ENCODE results near the gene SMCP. TPM values are rescaled to one million over a fixed set of nuclear protein-coding genes. Genes with fewer than 3 reads are reported as not detected.

The SMCP gene
- total RNA-seq (not detected in 2 replicates), polyA plus RNA-seq (not detected in 2 replicates), polyA minus RNA-seq (not detected in 2 replicates)
- not detected for total RNA-seq (2013)

- CTCF ChIA-PET: no interaction called here
- H3K9me3 Mint-ChIP-seq (ENCODE audit: insufficient read depth): no peaks in the 10 kb centered on the region
- no peak within 1 kb of the TSS for H3K4me2 ChIP-seq (replicated peaks; ENCODE audit: low read depth, low read length, poor library complexity, severe bottlenecking)
These were observed at the start of gene SMCP for GRCh38 chr1:152878042-152878441. Gene SMCP, plus strand, starts transcription at chr1:152878322. Its CDS starts 6,101 bp downstream, at chr1:152884423.

GRCh38 chr1:152836870-152837269 is 41.3 kb upstream of the SMCP start:
- POLR2A ChIA-PET: no interaction called here
- no peaks in the 10 kb centered on the region for H3K4me1 ChIP-seq (ENCODE audit: control insufficient read depth in 2 of 2, insufficient read depth in 2 of 2, low read length in 2 of 2)
- Mint-ChIP-seq H3K4me3 (no peak overlapping the region), H3K4me1 (no peaks in the 10 kb centered on the region), H3K27ac (no peak overlapping the region), H3K27me3 (peaks cover 14% of the 10 kb centered on the region), H3K9me3 (ENCODE audit: insufficient read depth) (no peaks in the 10 kb centered on the region)
- no peaks in the 10 kb centered on the region for H4K20me1 ChIP-seq (ENCODE audit: control insufficient read depth, insufficient read depth, low read length, poor library complexity, severe bottlenecking)
- no peak overlapping the region for H3K4me3 ChIP-seq (ENCODE audit: control extremely low read depth in 1 of 5, extremely low read depth in 1 of 5, insufficient read depth in 1 of 5, low read depth in 2 of 5, low read length in 4 of 5)
- H3K4me2 ChIP-seq (replicated peaks; ENCODE audit: low read depth, low read length, poor library complexity, severe bottlenecking): no peak overlapping the region
- CTCF ChIA-PET: no interaction called here
- WGBS (ENCODE audit: insufficient coverage): no CpG with 5 or more reads among the region's 2 CpGs
- no peaks in the 10 kb centered on the region for H3K27me3 ChIP-seq (replicated peaks in 1 of 4; ENCODE audit: control extremely low read depth in 1 of 4, control insufficient read depth in 3 of 4, insufficient read depth in 4 of 4, low read length in 3 of 4)
- intact Hi-C loops (cut with micrococcal nuclease): no loop called here
- ATAC-seq (ENCODE audit: low read depth) (no peak), DNase-seq (no peak)
- no peaks in the 10 kb centered on the region for H3K79me2 ChIP-seq (ENCODE audit: control insufficient read depth, insufficient read depth, low read length)
- TF ChIP-seq CTCF (IDR thresholded peaks at IDR 0.05) (no peak), EZH2 (IDR thresholded peaks at IDR 0.05; ENCODE audit: borderline replicate concordance, insufficient read depth, low read depth, low read length, poor library complexity, severe bottlenecking) (no peak)
- no peaks in the 10 kb centered on the region for H3K36me3 ChIP-seq (replicated peaks in 1 of 2; ENCODE audit: control extremely low read depth in 1 of 2, control insufficient read depth in 1 of 2, extremely low read depth in 1 of 2, insufficient read depth in 2 of 2, low read length in 1 of 2)
- H3K9me3 ChIP-seq (ENCODE audit: control extremely low read depth in 1 of 3, control insufficient read depth in 2 of 3, insufficient read depth in 1 of 3, low read length in 2 of 3): no peaks in the 10 kb centered on the region
- no peak overlapping the region for H2AFZ ChIP-seq (ENCODE audit: insufficient read depth, low read depth, low read length, poor library complexity, severe bottlenecking)
- H3K9ac ChIP-seq (ENCODE audit: low read length): no peak overlapping the region
- H3K27ac ChIP-seq (ENCODE audit: low read length in 2 of 2): no peak overlapping the region

More at GRCh38 chr1:152878042-152878441, at the start of gene SMCP:
- TF ChIP-seq CTCF (IDR thresholded peaks at IDR 0.05) (no peak), EZH2 (IDR thresholded peaks at IDR 0.05; ENCODE audit: borderline replicate concordance, insufficient read depth, low read depth, low read length, poor library complexity, severe bottlenecking) (no peak)
- intact Hi-C loops (cut with micrococcal nuclease): no loop called here
- H3K4me1 ChIP-seq (ENCODE audit: control insufficient read depth in 2 of 2, insufficient read depth in 2 of 2, low read length in 2 of 2): no peaks in the 10 kb centered on the region
- no peak within 1 kb of the TSS for H3K27ac Mint-ChIP-seq
- peaks cover 2% of the 10 kb centered on the region for H3K4me1 Mint-ChIP-seq
- no peak within 1 kb of the TSS for H3K4me3 Mint-ChIP-seq
- no peak within 1 kb of the TSS for H3K9ac ChIP-seq (ENCODE audit: low read length)
- peaks cover 0 to 3% (median 1%) of the 10 kb centered on the region in 4 experiments for H3K27me3 ChIP-seq (replicated peaks in 1 of 4; ENCODE audit: control extremely low read depth in 1 of 4, control insufficient read depth in 3 of 4, insufficient read depth in 4 of 4, low read length in 3 of 4)
- H3K36me3 ChIP-seq (replicated peaks in 1 of 2; ENCODE audit: control extremely low read depth in 1 of 2, control insufficient read depth in 1 of 2, extremely low read depth in 1 of 2, insufficient read depth in 2 of 2, low read length in 1 of 2): no peaks in the 10 kb centered on the region
- H3K27me3 Mint-ChIP-seq: peaks cover 29% of the 10 kb centered on the region
- no CpG with 5 or more reads among the region's 1 CpG for WGBS (ENCODE audit: insufficient coverage)
- H3K79me2 ChIP-seq (ENCODE audit: control insufficient read depth, insufficient read depth, low read length): no peaks in the 10 kb centered on the region
- H3K9me3 ChIP-seq (ENCODE audit: control extremely low read depth in 1 of 3, control insufficient read depth in 2 of 3, insufficient read depth in 1 of 3, low read length in 2 of 3): no peaks in the 10 kb centered on the region
- H3K4me3 ChIP-seq (ENCODE audit: control extremely low read depth in 1 of 5, extremely low read depth in 1 of 5, insufficient read depth in 1 of 5, low read depth in 2 of 5, low read length in 4 of 5): no peak within 1 kb of the TSS
- no peak within 1 kb of the TSS for H2AFZ ChIP-seq (ENCODE audit: insufficient read depth, low read depth, low read length, poor library complexity, severe bottlenecking)
- no peak within 1 kb of the TSS for H3K27ac ChIP-seq (ENCODE audit: low read length in 2 of 2)
- H4K20me1 ChIP-seq (ENCODE audit: control insufficient read depth, insufficient read depth, low read length, poor library complexity, severe bottlenecking): no peaks in the 10 kb centered on the region
- DNase-seq (no peak), ATAC-seq (ENCODE audit: low read depth) (no peak)
- POLR2A ChIA-PET: no interaction called here
